Activated B cell treated with CpG ODN at 0.5 μM for 24 hours (primary cell): Measurements from ENCODE around the gene MRPL32. TPM values are rescaled to one million over a fixed set of nuclear protein-coding genes. Genes with fewer than 3 reads are reported as not detected.

Source experiments
- ATAC-seq: fragments of 200-7000 bp; cut with Tn5 transposase; one replicate; pipeline ENCODE4 v1.10.0; 2021; ENCODE audit warnings: low read depth, mild to moderate bottlenecking, moderate library complexity
- CTCF ChIA-PET: fragments of 350-600 bp; sonication (Branson Sonifier 250); formaldehyde crosslinking; loops from one replicate; lab custom pipeline; 2021; ENCODE audit warnings: antibody characterized with exemption; lab: Charles Lee
- POLR2A ChIA-PET: fragments of 350-600 bp; sonication (Branson Sonifier 250); formaldehyde crosslinking; loops from one replicate; lab custom pipeline; 2021; ENCODE audit warnings: antibody characterized with exemption; lab: Charles Lee
- DNase-seq: peaks from one replicate; pipeline ENCODE4 v3.0.0; 2022
- H3K27ac Mint-ChIP-seq: one replicate; pipeline ENCODE4 v1.8.0; 2020; ENCODE audit warnings: mixed read lengths
- H3K27me3 Mint-ChIP-seq: one replicate; pipeline ENCODE4 v1.8.0; 2021; ENCODE audit warnings: mixed read lengths
- H3K36me3 Mint-ChIP-seq: one replicate; pipeline ENCODE4 v1.8.0; 2021; ENCODE audit warnings: low read depth, mixed read lengths
- H3K4me1 Mint-ChIP-seq: one replicate; pipeline ENCODE4 v1.8.0; 2021; ENCODE audit warnings: mixed read lengths
- H3K4me3 Mint-ChIP-seq: one replicate; pipeline ENCODE4 v1.8.0; 2020; ENCODE audit warnings: mild to moderate bottlenecking, mixed read lengths
- H3K9me3 Mint-ChIP-seq: one replicate; pipeline ENCODE4 v1.8.0; 2020; ENCODE audit warnings: mixed read lengths
- CTCF ChIP-seq: fragments of 200-600 bp; IDR thresholded peaks from one replicate; pipeline ENCODE4 v1.8.0; 2022; ENCODE audit warnings: antibody characterized with exemption, mild to moderate bottlenecking
- intact Hi-C: fragments of 100-400 bp; cut with micrococcal nuclease; formaldehyde crosslinking; loops from one replicate; pipeline ENCODE4 v1.15.1; 2024
- total RNA-seq: library from RNA; stranded (reverse); gene quantifications from 2 replicates; pipeline ENCODE4 v1.2.3, GENCODE V29; 2022

Gene MRPL32
- total RNA-seq, 1 donor from 2014 or later, result 38.8 TPM

- H3K27ac Mint-ChIP-seq, result no peak overlapping the region
- peaks cover 39% of the 10 kb centered on the region for H3K4me1 Mint-ChIP-seq
Measured at GRCh38 chr7:42910306-42910705, 21.9 kb upstream of the MRPL32 start.

GRCh38 chr7:42911454-42912447 is 20.4 kb upstream of the MRPL32 start, which contains the start of gene C7orf25:
C7orf25 (minus strand) TSS chr7:42912070; CDS start chr7:42910900, 1,170 bp downstream.
- Mint-ChIP-seq H3K9me3 (no peaks in the 10 kb centered on the region), H3K27ac (peak within 1 kb of the TSS; percentile 87), H3K4me1 (peaks cover 46% of the 10 kb centered on the region), H3K27me3 (no peaks in the 10 kb centered on the region), H3K4me3 (peak within 1 kb of the TSS; percentile 91), H3K36me3 (peaks cover 22% of the 10 kb centered on the region)
- intact Hi-C loops, result loop anchor here (1.0 kb wide), 2 partner anchors 21 to 23 kb away; partner anchors contain the start of genes MRPL32 and PSMA2
- CTCF ChIA-PET, result no interaction called here
- peak; percentile 94 for ATAC-seq
- POLR2A ChIA-PET, result interaction anchor here (0.7 to 1.4 kb wide), 6 partner anchors 10 to 24 kb away, joined by 3 to 23 read pairs (median 6); partner anchors contain the start of genes MRPL32 and PSMA2
- peak; percentile 96 for DNase-seq
- no peak for TF ChIP-seq CTCF

More at GRCh38 chr7:42910306-42910705, 21.9 kb upstream of the MRPL32 start:
- H3K36me3 Mint-ChIP-seq, result peaks cover 9% of the 10 kb centered on the region
- ATAC-seq (no peak), DNase-seq (no peak)
- intact Hi-C loops, result no loop called here
- POLR2A ChIA-PET, result interaction anchor here (1.3 to 1.4 kb wide), 2 partner anchors 9 to 22 kb away, joined by 3 to 8 read pairs; partner anchors contain the start of genes MRPL32 and PSMA2
- CTCF ChIA-PET, result interaction anchor here (1.2 to 1.7 kb wide), 3 partner anchors 21 to 790 kb away, joined by 3 to 4 read pairs (median 3); no protein-coding TSS in a partner anchor
- H3K27me3 Mint-ChIP-seq, result no peaks in the 10 kb centered on the region
- no peaks in the 10 kb centered on the region for H3K9me3 Mint-ChIP-seq
- TF ChIP-seq CTCF, result no peak
- peak overlapping the region; percentile 91 for H3K4me3 Mint-ChIP-seq

GRCh38 chr7:42913591-42913990 is 18.6 kb upstream of the MRPL32 start:
- no peak for DNase-seq
- Mint-ChIP-seq H3K36me3 (peaks cover 34% of the 10 kb centered on the region), H3K4me1 (peaks cover 40% of the 10 kb centered on the region), H3K27ac (no peak overlapping the region), H3K9me3 (no peaks in the 10 kb centered on the region), H3K4me3 (no peak overlapping the region), H3K27me3 (no peaks in the 10 kb centered on the region)
- no peak for TF ChIP-seq CTCF
- no peak for ATAC-seq
- intact Hi-C loops, result no loop called here
- ChIA-PET POLR2A (no interaction called here), CTCF (no interaction called here)

GRCh38 chr7:42914009-42914408 is 18.2 kb upstream of the MRPL32 start:
- intact Hi-C loops, result no loop called here
- Mint-ChIP-seq H3K36me3 (peaks cover 38% of the 10 kb centered on the region), H3K27ac (no peak overlapping the region), H3K27me3 (no peaks in the 10 kb centered on the region), H3K4me1 (peaks cover 40% of the 10 kb centered on the region), H3K9me3 (no peaks in the 10 kb centered on the region), H3K4me3 (no peak overlapping the region)
- ATAC-seq (no peak), DNase-seq (no peak)
- ChIA-PET POLR2A (interaction anchor here (0.7 kb wide), 1 partner anchor 9 kb away, joined by 6 read pairs; no protein-coding TSS in a partner anchor), CTCF (no interaction called here)
- no peak for TF ChIP-seq CTCF
